ENCODE measurements around the gene SHD.
A peak's percentile ranks its signal among the peaks of the same experiment; 100 is the strongest.
"Not testable (repeated sequence)": the region's sequence is repeated elsewhere in the genome, so short reads cannot be mapped to it uniquely, and the experiment has no call there.

The SHD gene

DNA sequence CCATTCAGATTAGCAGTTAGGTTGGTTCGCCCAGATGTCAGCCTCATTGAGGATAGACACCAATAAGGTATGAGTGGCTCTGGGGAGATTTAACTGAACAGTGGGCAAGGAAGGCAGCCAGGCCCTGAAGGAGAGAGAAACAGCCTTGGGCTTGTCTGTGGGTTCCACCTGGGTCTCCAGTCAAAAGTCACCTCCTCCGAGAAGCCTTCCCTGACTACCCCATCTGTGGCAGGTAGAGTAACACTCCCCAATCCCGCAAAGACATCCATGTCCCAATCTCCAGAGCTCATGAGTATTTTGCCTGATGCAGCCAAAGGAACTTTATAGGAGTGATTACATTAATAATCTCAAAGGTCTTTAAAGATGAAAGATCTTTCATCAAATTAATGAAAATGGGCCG, 40.2 kb upstream of the SHD start:
- no peak for DNase-seq (ENCODE audit: low read depth)
- TF ChIP-seq, protein P1, sequence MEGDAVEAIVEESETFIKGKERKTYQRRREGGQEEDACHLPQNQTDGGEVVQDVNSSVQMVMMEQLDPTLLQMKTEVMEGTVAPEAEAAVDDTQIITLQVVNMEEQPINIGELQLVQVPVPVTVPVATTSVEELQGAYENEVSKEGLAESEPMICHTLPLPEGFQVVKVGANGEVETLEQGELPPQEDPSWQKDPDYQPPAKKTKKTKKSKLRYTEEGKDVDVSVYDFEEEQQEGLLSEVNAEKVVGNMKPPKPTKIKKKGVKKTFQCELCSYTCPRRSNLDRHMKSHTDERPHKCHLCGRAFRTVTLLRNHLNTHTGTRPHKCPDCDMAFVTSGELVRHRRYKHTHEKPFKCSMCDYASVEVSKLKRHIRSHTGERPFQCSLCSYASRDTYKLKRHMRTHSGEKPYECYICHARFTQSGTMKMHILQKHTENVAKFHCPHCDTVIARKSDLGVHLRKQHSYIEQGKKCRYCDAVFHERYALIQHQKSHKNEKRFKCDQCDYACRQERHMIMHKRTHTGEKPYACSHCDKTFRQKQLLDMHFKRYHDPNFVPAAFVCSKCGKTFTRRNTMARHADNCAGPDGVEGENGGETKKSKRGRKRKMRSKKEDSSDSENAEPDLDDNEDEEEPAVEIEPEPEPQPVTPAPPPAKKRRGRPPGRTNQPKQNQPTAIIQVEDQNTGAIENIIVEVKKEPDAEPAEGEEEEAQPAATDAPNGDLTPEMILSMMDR (conservative IDR thresholded peaks at IDR 0.05; ENCODE audit: low read depth, low read length) = no peak
- no peak overlapping the region for H3K4me3 ChIP-seq (ENCODE audit: low read depth, low read length)

DNA sequence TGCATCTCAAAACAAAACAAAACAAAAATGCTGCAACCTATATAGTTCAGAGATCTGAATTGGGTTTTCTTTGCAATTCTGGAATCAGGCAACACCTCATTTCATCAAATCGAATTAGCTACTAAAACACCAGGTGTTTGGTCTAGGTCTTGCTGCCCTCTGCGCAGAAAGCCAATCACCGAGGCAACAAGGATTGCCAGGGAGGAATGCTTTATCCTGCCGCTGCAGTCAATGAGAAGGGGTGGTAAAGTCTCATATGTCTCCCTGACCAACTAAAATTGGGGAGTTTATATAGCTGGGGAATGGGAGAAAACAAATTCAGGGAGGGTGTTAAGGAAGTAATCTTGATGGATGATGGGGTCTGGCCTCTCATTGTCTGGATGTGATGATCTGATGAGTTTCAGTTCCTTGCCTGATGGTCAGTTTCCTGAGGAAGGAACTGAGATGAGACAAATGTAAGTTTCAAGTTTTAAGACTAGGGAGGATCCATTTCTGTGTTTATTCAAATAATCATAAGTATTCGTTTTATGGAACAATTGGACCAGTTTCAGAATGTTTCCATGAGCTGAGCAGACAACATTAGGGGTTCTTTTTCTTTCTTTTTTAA, 37.1 kb upstream of the SHD start:
- DNase-seq (ENCODE audit: low read depth) = no peak
- no peak overlapping the region for H3K4me3 ChIP-seq (ENCODE audit: low read depth, low read length)
- TF ChIP-seq, protein P1 (conservative IDR thresholded peaks at IDR 0.05; ENCODE audit: low read depth, low read length) = no peak

DNA sequence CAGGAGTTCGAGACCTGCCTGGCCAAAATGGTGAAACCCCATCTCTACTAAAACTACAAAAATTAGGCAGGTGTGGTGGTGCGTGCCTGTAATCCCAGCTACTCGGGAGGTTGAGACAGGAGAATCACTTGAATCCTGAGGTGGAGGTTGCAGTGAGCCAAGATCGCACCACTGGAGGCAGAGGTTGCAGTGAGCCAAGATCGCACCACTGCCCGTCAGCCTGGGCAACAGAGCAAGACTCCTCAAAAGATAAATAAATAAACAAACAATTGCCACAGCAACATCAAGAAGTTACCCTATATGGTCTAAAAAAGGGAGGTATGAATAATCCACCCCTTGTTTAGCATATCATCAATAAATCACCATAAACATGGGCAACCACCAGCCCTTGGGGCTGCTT, 33.1 kb upstream of the SHD start:
- H3K4me3 ChIP-seq (ENCODE audit: low read depth, low read length); DNase-seq (ENCODE audit: low read depth): not testable (repeated sequence)

DNA sequence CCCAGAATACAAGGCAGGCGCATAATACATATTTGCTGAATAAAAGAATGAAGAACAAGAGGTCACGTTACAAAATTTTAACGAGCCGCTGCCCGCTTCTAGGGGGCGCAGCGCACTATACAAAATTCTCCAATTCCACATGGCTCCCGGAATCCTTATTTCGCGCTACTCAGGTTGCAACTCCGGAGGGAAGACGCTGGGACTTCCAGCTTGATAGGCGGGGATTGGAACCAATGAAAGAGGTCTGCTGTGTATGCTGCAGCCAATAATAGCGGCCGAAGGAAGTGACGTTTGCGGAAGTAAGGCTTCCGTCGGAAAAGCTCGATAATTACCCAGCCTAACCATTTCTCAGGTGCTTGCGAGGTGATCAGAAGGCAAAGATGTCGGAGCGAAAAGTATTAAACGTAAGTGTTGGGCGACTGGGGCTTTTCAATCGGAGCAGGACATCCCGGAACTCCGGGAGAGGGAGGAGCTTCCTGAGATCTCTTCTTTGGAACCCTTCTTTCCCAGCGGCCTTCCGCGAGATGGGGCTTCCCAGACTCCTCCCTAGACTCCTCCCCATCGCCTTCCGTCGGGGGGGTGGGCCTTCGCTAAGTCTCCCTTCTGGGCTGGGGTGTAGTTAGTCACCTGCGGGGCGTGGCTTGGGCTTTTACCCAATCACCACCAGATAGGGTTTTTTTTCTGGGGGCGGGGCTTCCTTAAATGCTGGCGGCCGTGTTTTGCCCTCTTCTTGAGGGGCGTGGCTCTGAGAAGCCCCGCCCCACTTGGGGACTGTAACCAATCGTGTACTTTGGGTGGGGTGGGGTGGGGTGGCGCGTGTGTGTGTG, 32.1 kb upstream of the SHD start, which contains the start of gene YJU2:
Gene YJU2 (plus strand): TSS at position 314 of the 827 bp plus-strand sequence. CDS start 67 bp downstream, at position 381.
- TF ChIP-seq, protein P1 (conservative IDR thresholded peaks at IDR 0.05; ENCODE audit: low read depth, low read length) = peak; percentile 67
- H3K4me3 ChIP-seq (ENCODE audit: low read depth, low read length) = peak within 1 kb of the TSS; percentile 72
- DNase-seq (ENCODE audit: low read depth) = peak; percentile 100

DNA sequence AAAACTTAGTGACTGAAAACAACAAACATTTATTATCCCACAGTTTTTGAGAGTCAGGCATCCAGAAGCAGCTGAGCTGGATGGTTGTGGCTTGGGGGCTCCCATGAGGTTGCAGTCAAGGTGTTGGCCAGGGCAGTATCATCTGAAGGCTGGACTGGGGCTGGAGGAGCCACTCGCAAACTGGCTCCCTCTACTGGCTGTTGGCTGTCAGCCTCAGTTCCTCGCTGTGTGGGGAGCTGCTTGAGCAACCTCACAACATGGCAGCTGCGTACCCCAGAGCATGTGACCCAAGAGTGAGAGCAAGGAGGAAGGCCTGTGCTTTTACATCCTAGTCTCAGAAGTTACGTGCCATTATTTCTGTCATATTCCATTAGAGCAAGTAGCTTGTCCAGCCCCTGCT, 22.5 kb upstream of the SHD start:
- TF ChIP-seq, protein P1 (conservative IDR thresholded peaks at IDR 0.05; ENCODE audit: low read depth, low read length) = peak; percentile 24
- no peak for DNase-seq (ENCODE audit: low read depth)
- no peak overlapping the region for H3K4me3 ChIP-seq (ENCODE audit: low read depth, low read length)

DNA sequence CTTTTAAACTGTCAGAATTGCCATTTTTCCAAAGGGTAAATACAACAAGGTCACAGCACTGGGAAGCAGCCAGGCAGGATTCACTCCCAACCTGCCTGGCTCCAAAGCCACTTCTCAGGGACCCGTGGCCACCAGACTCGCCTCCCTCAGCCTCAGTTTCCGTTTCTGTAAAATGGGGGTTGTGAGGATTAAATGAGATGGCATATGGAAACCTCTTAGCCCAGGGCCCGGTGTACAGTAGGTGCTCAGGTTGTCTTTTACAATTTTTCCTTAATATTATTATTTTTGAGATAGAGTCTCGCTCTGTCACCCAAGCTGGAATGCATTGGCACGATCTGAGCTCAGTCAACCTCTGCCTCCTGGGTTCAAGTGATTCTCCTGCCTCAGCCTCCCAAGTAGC, 22.0 kb upstream of the SHD start:
- no peak overlapping the region for H3K4me3 ChIP-seq (ENCODE audit: low read depth, low read length)
- TF ChIP-seq, protein P1 (conservative IDR thresholded peaks at IDR 0.05; ENCODE audit: low read depth, low read length) = no peak
- DNase-seq (ENCODE audit: low read depth) = no peak

DNA sequence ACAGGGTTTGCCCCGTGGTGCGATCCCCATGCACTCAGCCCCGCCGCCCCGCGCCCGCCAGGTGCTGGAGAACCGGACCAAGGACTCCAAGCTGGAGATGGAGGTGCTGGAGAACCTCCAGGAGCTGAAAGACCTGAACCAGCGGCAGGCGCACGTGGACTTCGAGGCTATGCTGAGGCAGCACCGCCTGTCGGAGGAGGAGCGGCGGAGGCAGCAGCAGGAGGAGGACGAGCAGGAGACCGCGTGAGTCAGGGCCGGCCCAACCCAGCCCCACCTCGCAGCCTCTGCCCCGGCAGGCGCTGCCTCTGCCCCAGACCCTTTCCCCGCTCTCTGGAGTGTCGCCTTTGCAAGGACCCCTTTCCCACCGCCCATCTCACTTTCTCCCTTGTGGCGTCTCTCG, 20.9 kb upstream of the SHD start:
- DNase-seq (ENCODE audit: low read depth) = no peak
- TF ChIP-seq, protein P1 (conservative IDR thresholded peaks at IDR 0.05; ENCODE audit: low read depth, low read length) = no peak
- no peak overlapping the region for H3K4me3 ChIP-seq (ENCODE audit: low read depth, low read length)

Data from choroid plexus epithelial cell (primary cell).